OCI-M1 (cell line): ENCODE data around the gene ADGRA1.
"Not testable (repeated sequence)": the region's sequence is repeated elsewhere in the genome, so short reads cannot be mapped to it uniquely, and the experiment has no call there.

ENCODE experiments used
- DNase-seq: peaks from one replicate; lab custom pipeline; 2025; lab: John Stamatoyannopoulos, UW

Gene ADGRA1, protein sequence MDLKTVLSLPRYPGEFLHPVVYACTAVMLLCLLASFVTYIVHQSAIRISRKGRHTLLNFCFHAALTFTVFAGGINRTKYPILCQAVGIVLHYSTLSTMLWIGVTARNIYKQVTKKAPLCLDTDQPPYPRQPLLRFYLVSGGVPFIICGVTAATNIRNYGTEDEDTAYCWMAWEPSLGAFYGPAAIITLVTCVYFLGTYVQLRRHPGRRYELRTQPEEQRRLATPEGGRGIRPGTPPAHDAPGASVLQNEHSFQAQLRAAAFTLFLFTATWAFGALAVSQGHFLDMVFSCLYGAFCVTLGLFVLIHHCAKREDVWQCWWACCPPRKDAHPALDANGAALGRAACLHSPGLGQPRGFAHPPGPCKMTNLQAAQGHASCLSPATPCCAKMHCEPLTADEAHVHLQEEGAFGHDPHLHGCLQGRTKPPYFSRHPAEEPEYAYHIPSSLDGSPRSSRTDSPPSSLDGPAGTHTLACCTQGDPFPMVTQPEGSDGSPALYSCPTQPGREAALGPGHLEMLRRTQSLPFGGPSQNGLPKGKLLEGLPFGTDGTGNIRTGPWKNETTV

DNA sequence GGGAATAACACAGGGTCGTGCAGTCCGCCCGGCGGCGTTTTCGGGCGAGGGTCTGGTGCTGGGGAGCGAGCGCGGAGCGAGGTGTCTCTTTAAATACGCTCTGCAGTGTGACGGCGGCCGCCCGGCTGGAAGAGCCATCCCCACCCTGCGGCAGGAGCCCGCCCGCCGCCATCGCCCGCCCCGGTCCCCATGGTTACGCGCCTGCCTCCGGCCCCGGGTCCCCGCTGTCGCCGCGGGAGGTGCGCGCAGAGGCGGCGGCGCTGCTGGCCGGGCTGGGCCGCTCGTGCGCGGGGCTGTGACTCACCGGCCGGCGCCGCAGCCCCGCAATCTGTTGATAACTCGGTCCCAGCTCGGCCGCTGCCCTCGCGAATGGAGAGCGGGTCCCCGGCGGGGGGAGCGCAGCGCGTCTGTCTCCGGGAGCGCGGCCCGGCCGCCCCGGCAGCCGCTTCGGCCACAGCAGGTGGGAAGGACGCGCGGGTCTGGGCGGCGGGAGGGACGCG is at the start of gene ADGRA1:
TSS of gene ADGRA1 (plus strand) at position 246 of the 500 bp plus-strand sequence. CDS start 986 bp downstream, outside the sequence.
- no peak for DNase-seq

DNA sequence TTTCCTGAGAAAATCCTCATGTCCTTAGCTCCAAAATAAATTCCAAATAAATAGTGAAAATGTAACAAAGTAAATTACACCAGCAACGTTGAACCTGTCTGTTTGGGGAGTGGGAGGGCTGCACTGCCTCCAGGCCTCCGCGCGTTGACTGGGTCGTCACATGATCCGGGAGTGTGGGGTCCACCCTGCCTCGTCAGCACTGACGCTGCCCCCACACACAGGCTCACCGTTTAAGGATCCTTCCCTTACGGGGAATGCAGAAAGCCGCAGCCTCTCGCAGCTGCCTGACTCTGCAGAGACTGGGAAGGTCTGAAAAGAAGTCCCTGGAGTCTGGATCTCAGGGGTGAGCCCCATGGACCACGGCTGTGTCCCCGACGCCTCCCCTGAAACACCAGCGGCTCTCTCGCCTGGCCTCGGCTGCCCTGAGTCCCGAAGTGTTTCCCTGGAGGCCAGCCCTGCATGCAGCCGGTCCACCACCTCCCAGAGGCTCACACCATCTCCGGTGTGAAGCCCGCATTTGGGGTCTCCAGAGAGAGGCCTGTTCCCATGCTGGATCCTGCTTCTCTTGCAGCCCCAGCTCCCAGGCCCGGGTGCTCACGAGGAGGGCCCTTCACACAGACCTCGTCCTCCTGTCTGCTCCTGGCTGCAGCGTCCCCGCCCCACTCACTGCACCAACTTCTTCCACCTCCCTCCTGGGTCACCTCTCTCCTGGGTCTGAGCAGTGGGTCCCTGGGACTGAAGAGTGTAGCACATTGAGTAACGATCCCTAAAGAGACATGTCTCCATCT is 49.5 kb upstream of the ADGRA1 start:
- DNase-seq = no peak

DNA sequence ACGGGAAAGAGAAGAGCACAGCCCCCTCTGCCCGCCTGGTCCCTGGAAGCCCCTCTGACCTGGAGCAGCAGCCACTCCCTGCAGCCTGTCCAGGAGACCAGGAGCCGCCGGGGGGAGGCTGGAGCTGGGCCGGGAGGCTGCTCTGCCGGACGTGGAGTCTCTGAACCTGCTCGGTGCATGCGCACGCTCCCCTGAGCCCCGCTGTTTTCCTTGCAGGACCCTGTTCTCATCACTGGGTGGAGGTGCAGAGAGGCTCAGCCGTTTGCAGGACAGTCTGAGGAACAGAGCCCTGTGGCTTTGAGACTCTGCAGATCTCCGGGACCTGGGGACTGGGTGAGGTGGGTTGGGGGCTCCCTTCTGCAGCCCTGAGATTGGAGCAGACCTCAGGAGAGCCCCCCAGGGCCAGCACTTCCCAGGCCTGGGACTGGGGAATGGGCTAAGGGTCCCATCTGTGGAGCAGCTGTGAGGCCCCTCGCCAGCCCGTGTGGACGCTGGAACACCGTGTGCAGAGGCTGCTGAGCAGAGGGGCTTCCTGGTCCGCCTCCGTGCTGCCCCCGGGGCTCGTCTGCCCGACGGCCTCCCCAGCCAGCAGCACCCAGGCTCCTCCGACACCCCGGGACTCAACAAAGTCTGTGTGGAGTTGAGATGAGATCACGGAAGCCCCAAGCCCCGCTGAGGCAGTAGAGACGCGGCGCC is 48.5 kb upstream of the ADGRA1 start:
- no peak for DNase-seq

DNA sequence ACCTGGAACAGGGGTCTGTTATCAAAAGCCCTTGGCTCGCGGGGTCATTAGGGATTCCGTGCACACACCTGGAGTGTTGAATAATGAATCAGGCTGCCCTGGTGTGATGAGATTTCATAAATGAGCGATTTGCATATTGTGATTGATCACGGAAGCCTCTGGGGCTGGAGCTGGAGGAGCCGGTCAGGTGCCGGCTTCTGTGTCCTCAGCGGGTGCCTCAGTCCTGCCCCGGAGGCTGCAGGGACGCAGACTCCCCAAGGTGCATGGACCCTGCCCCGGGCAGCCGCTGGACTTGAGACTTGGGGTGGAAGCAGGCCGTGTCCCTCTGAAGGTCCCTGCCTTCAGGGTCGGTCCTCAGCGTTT is 47.9 kb upstream of the ADGRA1 start:
- no peak for DNase-seq

DNA sequence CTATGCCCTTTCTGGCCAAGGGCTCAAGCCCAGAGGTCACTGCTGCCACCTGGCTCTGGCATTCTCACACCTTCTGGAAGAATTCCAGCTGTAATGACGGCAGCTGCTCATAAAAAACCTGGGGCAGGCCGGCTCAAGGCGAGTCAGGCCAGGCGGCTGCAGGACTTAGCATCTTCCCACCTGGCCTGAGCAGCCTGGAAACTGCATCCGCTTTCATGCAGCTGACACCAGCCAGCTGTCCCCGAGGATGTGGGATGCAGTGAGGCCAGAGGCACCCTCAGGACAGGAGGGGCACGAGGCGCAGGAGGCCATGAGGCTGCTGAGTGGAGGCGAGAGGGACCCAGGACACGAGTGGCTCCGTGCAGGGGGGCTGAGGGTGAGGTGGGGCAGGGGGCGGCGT is 47.5 kb upstream of the ADGRA1 start:
- DNase-seq = no peak

DNA sequence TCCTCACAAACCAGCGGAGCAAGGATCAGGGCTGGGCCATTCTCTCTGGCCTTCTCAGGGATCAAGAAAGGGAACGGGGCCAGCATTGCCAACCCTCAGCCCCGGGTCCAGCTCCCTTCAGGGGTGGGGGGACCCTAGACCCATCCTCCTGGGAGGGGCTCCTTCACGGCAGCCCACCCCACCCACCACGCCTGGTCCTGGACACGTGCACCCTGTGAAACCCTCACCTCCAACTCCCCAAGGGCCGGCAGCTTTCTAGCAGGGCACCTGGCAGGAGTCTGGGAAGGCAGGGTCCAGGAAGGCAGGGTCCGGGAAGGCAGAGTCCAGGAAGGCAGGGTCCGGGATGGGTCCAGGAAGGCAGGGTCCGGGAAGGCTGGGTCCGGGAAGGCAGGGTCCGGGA is 46.6 kb upstream of the ADGRA1 start:
- no peak for DNase-seq

DNA sequence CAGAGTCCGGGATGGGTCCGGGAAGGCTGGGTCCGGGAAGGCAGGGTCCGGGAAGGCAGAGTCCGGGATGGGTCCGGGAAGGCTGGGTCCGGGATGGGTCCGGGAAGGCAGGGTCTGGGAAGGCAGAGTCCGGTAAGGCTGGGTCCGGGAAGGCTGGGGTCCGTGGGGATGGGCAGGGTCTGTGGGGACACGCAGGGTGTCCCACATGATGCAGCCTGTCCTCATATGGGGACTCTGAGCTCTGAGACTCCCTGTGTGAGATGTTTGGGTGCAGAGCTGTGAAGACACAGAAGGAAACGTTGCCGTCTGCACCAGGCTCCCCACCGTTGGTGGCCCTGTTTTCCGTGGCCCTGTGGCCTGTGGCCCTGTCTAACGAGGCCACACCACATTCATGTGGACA is 45.7 kb upstream of the ADGRA1 start:
- no peak for DNase-seq

DNA sequence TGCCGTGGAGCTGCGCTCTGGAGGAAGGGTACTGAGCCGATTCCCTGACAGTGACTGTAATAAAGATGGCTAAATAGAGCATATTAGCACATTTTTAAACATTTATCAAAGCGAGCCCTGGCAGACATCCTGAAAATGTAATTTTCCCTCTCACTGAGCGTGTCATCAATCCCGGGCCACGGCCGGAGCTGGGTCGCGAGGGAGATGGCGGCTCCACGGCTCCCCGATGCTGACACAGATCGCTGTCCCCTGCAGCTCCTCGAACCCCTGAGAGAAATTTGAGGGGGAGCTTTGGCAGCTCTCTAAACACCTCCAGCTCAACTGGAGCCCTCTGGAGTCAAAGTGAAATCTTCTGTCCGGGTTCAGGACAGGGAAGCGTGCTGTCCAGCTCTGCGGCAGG is 44.9 kb upstream of the ADGRA1 start:
- no peak for DNase-seq

DNA sequence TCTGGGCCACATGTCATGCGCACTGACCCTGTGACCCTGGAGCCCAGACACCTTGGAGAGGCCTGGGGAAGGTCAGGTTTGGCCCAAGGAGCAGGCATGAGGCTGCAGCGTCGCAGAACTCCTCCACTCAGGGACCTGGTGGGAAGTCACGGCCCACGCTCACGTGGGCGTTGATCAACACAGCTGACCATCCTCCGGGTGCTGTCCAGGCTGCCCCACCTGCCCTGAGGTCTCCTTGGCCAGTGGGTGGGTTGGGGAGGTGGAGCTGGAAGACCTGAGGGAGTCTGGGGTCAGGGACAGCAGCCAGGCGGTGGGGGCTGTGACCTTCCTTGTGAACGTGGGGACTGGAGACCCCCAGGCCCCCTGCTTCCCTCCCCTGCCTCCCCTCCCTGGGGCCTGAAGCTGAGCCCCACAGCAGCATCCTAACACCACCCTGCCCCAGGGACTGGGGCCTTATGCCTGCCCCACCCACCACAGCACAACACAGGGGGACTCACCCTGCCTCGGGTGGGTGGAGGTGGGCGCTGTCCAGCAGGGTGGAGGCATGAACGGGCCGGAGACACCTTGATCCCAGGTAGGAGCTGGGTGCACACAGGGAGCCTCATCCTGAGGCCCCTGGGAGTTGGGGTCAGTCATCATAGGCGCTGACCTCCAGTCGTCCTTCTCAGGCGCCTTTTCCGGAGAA is 44.0 kb upstream of the ADGRA1 start:
- DNase-seq = no peak

DNA sequence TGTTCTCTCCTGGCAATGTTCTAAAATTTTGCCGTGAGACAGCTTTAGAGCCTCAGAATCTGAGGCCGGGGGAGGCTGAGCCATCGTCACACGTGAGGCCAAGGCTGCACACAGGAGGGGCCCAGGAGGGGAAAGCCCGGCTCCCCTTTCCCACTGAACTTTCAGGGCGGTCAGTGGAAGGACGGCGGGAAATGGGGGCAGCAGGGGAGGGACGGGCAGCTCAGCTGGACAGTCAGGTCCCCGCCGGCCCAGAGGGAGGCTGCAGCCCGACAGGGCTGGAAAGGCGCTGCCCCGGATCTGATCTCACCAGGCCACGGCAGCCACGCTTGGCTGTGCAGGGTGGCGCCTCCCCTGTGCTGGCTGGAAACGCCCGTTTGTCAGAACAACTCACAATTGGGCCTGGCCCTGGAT is 43.3 kb upstream of the ADGRA1 start:
- DNase-seq = no peak

DNA sequence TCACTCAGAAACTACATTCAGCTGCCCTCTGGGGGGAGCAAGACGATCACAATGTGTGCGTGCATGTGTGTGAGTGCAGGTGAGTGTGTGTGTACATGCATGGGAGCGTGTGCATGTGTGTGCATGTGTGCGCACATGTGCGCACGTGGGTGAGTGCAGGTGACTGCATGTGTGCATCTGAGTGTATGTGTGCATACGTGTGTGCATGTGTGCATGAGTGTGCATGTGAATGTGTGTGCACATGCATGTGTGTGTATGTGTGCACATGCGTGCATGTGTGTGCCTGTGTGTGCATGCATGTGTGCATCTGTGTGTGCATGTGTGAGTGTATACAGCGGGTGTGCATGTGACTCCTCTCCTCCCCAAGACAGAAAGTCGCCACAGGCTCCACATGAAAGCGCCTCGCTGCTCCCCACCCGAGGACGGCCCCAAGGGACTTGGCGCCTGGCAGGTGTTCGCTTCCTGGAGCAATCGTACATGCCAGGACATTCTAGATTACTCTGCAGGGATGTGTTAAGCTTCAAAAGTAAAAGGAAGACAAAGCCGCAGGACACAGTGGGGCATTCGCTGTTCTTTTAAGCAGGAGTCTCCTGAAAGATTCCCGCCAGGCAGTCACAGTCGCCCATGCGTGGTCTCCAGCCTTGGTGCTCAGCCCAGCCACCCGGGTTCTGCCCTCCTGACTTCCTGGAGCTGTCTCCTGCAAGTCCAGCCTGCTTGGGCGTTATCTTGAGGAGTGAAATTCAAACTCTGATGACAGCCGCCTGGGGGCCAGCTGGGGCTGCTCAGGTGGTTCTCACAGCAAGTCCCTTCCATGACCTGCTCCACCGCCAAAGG is 42.0 kb upstream of the ADGRA1 start:
- DNase-seq = no peak

DNA sequence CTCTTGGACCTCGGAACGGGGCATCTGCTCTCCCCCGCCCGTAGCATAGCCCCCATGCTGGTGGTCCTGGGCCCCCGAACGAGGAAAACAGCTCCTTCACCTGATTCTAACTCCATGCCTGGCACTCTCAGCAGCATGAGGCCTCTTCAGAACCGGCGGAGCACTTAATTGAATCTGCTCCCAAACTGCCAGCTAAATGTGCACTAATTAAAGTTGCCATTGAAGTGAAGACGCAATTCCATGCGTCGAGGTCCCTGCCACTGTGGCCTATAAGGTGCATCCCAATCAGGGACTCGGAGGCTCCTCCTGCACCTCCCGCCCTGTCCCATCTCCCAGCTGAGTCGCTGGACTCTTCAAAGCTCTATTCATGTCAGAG is 41.3 kb upstream of the ADGRA1 start:
- no peak for DNase-seq

DNA sequence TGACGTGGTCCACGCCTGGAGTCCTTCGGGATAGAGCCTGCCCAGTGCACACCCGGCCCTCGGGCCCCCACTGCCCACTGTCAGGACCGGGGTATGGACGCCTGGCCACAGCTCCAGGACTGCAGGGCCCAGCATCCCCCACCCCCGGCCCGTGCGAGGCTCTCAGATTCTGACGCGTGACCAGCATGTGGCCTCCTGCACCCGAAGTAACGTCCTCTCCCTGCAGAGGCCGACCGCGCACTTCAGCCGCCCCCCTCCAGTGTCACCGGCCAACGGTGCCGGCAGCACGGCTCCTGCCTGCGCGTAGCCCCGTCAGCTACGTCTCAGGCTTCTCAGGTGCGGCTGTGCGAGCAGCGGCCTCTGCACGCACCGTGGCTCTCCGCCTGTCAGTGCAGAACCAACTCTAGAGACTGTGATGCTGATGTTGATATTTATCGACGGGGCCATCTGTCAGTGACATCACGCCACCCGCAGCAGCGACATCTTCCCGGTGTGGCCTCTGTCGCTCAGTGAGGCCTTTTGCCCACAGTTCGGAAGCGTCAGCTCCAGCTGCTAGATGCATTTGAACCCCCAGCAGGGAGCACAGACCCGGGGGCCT is 40.1 kb upstream of the ADGRA1 start:
- DNase-seq = no peak

DNA sequence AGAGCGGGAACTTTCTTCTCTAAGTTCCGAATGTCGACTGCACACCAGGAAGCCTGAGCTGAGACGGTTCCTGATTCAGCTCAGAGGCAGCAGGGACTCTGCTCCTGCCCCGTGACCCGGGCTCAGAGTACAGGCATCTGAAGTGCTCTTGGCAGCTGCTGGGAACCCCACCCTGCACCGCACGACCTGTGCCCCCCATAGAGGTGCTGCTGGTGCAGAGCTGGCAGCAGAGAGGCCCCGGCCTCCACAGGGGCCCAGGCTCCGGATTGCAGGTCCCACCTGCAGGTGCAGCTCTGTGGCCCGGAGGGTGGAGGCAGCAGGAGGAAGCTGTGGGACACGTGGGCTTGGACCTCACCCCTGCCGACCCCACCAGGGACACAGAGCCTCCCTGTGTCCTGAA is 39.5 kb upstream of the ADGRA1 start:
- DNase-seq = no peak

DNA sequence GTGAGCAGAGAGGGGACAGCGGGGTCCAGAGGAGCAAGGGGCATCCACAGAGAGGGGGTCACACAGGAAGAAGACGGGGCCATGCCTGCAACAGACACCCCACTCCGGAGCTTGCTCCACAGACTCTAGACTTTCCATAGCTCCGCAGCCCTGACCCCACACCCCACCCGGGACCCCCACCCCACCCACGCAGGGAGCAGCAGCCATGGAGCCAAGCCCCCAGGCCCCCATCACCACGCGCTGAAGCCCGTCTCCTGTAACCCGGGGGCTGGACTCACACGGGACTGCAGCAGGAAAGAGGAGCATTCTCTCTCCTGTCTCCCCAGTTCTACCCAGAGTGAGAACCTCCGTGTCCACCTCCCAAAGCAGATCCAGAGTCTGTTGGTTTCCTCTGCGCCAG is 38.8 kb upstream of the ADGRA1 start:
- no peak for DNase-seq

DNA sequence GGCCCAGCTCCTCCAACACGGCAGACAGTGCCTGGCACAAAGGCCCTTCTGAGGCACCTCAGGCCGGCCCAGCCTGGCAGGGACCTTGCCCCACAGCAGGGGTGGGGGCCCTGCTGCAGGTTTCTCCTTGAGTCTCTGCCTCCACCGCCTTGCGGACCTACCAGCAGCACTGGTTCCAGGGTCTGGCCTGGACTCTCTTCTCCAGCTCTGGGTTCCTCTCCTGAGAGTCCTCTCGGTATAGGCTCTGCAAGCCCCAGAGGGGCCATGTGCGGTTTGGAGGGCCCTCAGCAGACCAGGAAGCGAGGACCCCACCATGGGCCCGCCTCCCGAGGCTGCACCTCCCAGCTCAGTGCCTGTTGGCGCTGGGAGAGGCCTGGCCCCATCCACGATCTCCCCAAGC is 38.1 kb upstream of the ADGRA1 start:
- DNase-seq = no peak

DNA sequence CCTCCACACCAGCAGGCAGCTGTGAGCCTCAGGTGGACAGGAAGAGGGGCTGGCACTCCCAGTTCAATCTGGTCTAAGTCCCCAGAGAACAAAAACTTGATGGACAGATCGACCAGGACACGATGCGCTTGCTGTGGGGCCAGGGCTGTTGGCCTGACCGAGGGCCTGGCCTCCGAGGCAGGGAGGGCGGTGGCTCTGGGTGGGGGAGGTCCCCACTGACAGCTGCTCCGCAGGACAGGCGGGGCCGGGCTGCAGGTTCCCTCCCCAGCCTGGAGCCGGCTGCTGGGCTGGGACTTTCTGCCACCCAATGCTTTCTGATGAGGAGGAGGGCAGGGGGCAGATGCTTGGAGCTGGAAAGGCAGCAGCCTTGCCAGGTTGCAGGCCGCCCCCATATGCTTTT is 37.4 kb upstream of the ADGRA1 start:
- DNase-seq = no peak

DNA sequence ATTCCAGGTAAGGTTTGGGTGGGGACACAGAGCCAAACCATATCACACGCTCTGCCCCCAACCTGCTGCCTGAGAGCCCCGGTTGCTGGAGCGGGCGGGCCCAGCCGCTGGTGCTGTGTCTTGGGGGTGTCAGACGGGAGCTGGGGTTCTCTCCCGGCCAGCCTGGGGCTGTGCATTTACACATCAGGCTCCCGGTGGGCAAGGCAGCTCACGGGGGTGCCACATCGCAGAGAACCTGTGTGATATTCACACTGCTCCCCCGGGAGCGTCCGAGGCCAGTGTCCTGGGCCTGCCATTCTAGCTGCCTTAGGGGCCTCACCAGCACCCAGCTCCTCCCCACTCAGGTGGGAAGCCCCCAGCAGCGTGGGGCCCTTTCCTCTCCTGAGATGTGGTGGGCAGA is 35.6 kb upstream of the ADGRA1 start:
- DNase-seq = no peak

DNA sequence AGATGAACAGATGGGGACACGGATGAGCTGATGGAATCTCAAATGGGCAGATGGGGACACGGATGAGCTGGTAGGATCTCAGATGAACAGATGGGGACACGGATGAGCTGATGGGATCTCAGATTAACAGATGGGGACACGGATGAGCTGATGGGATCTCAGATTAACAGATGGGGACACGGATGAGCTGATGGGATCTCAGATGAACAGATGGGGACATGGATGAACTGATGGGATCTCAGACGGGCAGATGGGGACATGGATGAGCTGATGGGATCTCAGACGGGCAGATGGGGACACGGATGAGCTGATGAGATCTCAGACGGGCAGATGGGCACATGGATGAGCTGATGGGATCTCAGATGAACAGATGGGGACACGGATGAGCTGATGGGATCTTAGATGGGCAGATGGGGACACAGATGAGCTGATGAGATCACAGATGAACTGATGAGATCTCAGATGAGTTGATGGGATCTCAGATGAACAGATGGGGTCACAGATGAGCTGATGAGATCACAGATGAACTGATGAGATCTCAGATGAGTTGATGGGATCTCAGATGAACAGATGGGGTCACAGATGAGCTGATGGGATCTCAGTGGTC is 34.1 kb upstream of the ADGRA1 start:
- not testable (repeated sequence) for DNase-seq

DNA sequence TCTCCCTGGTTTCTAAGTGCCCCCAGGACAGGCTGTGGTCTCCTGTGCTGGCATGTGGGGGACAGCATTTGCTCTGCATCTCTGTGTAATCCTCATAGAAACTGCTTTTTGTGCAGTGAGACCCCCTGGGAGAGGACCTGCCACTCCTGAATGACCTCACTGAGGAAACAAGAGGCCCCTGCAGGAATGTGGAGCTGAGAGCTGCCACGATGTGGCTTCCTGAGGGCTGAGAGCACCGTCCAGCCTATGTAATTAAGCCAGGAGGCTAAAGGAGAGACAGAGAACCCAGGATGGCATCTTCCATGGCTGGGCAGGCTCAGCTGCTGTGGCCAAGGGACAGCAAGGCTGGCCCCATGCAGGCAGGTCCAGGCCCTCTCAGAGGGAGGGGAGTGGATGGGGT is 32.3 kb upstream of the ADGRA1 start:
- no peak for DNase-seq
